Stimulated activated CD4-positive, alpha-beta T cell treated with anti-CD3 and anti-CD28 coated beads, Interleukin-12 subunit alpha, Interleukin-12 subunit beta, amount 100 ng/mL, for 4 hours (primary cell): ENCODE results near the gene BOLA2B.
"Not testable (repeated sequence)": the region's sequence is repeated elsewhere in the genome, so short reads cannot be mapped to it uniquely, and the experiment has no call there.

ENCODE experiments used
- DNase-seq: peaks from one replicate; pipeline ENCODE4 v3.0.0-alpha.2; 2020

The BOLA2B gene

GRCh38 chr16:30193615-30194014, at the start of gene BOLA2B, which contains the start of gene SLX1A:
Gene BOLA2B, minus strand, starts transcription at chr16:30193666. Its CDS starts 71 bp downstream, at chr16:30193595.
Gene SLX1A, plus strand, starts transcription at chr16:30193875. Its CDS starts 210 bp downstream, at chr16:30194085.
- not testable (repeated sequence) for DNase-seq

GRCh38 chr16:30217082-30217481, 23.6 kb upstream of the BOLA2B start:
- not testable (repeated sequence) for DNase-seq

GRCh38 chr16:30211414-30211813, 17.9 kb upstream of the BOLA2B start:
- not testable (repeated sequence) for DNase-seq

- DNase-seq, result not testable (repeated sequence)
Measured at GRCh38 chr16:30209032-30209431, 15.6 kb upstream of the BOLA2B start.

- DNase-seq, result not testable (repeated sequence)
Measured at GRCh38 chr16:30207063-30207704, 13.7 kb upstream of the BOLA2B start.

GRCh38 chr16:30206252-30206651, 12.8 kb upstream of the BOLA2B start:
- DNase-seq, result not testable (repeated sequence)

- DNase-seq, result not testable (repeated sequence)
Measured at GRCh38 chr16:30205541-30206236, 12.2 kb upstream of the BOLA2B start.

GRCh38 chr16:30199608-30200343, 6.3 kb upstream of the BOLA2B start:
- not testable (repeated sequence) for DNase-seq

- not testable (repeated sequence) for DNase-seq
Measured at GRCh38 chr16:30199049-30199448, 5.6 kb upstream of the BOLA2B start, which contains the start of gene SULT1A3. Gene SULT1A3, plus strand, starts transcription at chr16:30199255. Its CDS starts 1,474 bp downstream, at chr16:30200729.

- DNase-seq, result not testable (repeated sequence)
Measured at GRCh38 chr16:30197001-30197400, 3.5 kb upstream of the BOLA2B start.

GRCh38 chr16:30194172-30194925, 883 bp upstream of the BOLA2B start:
- not testable (repeated sequence) for DNase-seq

- DNase-seq, result not testable (repeated sequence)
Measured at GRCh38 chr16:30193098-30193497, 368 bp downstream of the BOLA2B start.

- not testable (repeated sequence) for DNase-seq
Measured at GRCh38 chr16:30191158-30191557, 2.3 kb downstream of the BOLA2B start.

- DNase-seq, result peak; percentile 14
Measured at GRCh38 chr16:30187971-30188561, 5.4 kb downstream of the BOLA2B start.

GRCh38 chr16:30187556-30187865, 6.0 kb downstream of the BOLA2B start:
- no peak for DNase-seq

GRCh38 chr16:30186782-30187555, 6.5 kb downstream of the BOLA2B start:
- DNase-seq, result peak; percentile 91

- DNase-seq, result no peak
Measured at GRCh38 chr16:30186444-30186781, 7.1 kb downstream of the BOLA2B start.

GRCh38 chr16:30185683-30186421, 7.6 kb downstream of the BOLA2B start:
- peak; percentile 70 for DNase-seq

GRCh38 chr16:30184891-30185682, 8.4 kb downstream of the BOLA2B start:
- peak; percentile 29 for DNase-seq
